Hepatic stellate cell (primary cell): ENCODE results near the gene GSTM2.
"Not testable (repeated sequence)": the region's sequence is repeated elsewhere in the genome, so short reads cannot be mapped to it uniquely, and the experiment has no call there.

Experiments
- DNase-seq: peaks from one replicate; pipeline ENCODE4 v3.0.0; 2011; ENCODE audit warnings: low spot score

The GSTM2 gene

GRCh38 chr1:109644670-109645069 is 23.2 kb upstream of the GSTM2 start:
- no peak for DNase-seq

- DNase-seq = no peak
Observed at GRCh38 chr1:109649491-109649914, 18.4 kb upstream of the GSTM2 start.

DNA sequence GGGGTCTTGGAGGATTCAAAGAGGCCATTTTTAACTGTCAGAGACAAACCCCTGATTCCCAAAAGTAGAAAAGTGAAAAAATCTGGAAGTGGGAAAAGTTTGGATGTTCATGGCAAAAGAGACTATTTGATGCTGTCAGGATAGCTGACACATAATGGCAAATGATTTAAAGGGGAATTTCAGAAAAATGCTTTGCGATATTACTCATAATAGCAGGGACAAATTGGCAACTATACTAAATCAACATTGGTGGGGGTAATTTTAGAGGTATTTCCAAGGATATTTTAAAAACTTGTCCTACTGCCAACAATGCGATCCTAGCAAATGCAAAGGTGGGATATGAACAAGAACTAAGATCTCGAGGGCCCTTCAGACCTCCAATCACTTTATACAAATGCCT is 17.2 kb upstream of the GSTM2 start:
- peak; percentile 60 for DNase-seq

GRCh38 chr1:109652402-109652801 is 15.5 kb upstream of the GSTM2 start:
- DNase-seq = no peak

GRCh38 chr1:109653306-109653705 is 14.6 kb upstream of the GSTM2 start:
- DNase-seq = no peak

- no peak for DNase-seq
Observed at GRCh38 chr1:109654519-109654918, 13.3 kb upstream of the GSTM2 start.

DNA sequence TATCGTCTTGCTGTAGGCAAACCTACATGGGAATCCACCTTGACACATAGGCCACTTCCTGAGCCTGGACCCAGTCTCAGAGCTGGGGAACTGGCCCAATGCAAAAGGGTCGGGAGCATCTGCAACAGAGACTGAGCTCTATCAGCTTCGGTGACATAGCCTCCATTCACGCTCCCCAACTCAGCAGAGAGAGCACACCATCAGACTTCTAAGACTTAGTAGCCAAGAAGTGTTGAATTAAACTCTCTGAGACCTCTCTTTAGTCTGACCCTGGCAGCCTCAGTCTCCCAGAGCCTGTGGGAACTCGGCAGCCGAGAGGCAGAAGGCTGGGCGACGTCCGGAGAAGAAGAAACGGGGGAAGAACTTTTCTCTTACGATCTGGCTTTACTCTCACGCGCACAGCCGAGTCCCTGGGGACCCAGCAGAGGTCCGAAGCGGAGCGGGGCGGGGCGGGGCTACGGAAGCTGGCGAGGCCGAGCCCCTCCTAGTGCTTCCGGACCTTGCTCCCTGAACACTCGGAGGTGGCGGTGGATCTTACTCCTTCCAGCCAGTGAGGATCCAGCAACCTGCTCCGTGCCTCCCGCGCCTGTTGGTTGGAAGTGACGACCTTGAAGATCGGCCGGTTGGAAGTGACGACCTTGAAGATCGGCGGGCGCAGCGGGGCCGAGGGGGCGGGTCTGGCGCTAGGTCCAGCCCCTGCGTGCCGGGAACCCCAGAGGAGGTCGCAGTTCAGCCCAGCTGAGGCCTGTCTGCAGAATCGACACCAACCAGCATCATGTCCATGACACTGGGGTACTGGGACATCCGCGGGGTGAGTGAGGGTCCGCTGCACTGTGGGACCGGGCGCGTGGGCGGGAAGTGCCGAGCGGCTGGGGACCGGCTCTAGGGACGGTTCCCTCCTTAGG is 12.0 kb upstream of the GSTM2 start, which contains the start of gene GSTM4:
GSTM4 (plus strand) TSS at position 485 of the 905 bp plus-strand sequence; CDS start at position 776, 291 bp downstream.
- DNase-seq = peak; percentile 86

GRCh38 chr1:109657395-109657794 is 10.5 kb upstream of the GSTM2 start:
- DNase-seq = no peak

DNA sequence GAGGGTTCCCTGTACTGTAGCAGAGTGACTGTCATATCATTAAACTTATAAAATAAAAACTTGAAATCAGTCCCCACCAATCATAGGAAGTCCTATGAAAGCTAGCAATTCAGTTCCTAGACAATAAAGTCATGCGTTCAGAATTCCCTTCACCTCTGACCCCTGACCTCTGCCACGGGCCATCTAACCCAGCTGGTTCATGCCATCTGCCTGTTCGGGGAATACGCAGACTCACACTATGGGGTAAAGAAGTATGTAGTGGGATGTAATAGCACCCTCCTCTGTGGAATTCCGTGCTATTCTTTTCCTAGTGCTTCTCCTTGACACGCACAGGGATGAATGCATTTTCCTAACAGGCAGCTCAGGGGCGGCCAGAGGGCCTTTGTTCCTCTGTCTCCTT is 9.9 kb upstream of the GSTM2 start:
- no peak for DNase-seq

DNA sequence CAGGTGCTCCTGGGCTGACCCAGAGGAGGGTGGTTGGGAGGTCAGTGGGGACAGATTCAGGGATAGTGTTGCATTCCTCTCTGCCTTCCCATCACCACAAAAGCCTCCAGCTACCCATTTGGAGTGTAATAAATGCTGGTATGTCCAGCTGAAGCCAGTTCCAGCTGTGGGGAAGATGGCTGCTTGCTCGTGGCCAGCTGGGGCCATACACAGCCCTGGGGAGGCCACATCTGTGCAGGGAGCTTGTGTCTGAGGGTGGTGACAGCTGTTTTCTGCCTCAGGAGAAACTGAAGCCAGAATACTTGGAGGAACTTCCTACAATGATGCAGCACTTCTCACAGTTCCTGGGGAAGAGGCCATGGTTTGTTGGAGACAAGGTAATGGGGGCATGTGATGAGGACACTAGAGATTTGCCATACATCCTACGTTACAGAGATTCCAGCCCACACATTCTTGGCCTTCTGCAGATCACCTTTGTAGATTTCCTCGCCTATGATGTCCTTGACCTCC is 9.3 kb upstream of the GSTM2 start:
- no peak for DNase-seq

- no peak for DNase-seq
Observed at GRCh38 chr1:109659145-109659544, 8.7 kb upstream of the GSTM2 start.

DNA sequence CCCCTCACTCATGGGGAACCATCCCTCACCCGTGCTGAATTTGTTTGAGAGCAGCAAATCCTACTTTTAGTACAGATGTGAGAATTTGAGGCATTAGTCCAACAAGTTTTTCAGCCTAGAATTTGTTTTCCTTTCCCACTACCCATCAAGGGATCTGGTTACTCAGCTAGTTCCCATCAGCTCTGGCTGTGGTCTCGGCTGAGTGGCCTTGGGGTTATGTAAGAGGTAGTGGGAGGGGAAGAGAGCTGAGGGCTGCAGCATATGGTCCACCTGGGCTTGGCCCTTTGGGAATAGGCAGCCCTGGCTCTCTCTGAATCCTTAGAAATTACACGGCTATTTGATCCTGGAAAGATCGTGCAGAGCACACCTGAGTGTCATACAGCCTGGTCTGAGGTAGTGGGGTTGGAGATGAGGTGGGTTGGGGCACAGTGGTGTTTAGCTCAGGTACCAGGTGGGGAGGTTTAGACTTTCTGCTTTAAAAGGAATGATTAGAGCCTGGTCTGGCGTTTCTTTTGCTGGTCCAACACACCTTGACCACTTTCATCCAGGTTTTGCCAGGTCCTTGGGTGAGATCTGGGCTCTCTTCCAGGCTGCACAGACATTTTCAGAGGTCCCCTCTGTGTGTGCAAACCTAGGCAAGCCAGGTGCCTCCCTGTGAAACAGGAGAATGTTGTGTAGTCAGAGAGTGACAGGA is 7.7 kb upstream of the GSTM2 start:
- no peak for DNase-seq

DNA sequence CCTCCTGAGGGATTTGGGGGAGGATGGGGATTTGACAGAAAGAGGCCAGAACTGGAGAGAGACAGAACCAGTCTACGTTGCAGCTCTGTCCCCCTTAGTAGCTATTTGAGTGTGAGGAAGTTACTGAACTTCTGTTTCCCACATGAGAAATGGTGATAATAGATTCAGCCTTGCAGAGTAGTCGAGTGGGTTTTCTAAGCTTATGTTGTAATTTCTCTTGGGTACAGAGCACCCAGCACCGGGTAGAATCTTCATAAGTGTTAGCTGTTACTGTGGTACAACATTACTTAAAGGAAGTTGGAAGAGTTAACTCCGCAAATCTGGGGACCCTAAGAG is 7.2 kb upstream of the GSTM2 start:
- DNase-seq = not testable (repeated sequence)

DNA sequence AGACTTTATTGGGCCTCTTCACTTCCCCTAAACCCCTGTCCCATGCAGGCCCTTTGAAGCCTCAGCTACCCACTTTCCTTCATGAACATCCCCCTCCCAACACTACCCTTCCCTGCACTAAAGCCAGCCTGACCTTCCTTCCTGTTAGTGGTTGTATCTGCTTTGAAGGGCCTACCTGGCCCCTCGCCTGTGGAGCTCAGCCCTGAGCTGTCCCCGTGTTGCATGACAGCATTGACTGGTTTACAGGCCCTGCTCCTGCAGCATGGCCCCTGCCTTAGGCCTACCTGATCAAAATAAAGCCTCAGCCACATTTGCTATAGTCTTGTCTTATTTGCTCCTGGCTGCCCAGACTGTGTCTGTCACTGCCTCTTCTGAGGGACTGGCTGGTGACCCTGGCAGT is 6.5 kb upstream of the GSTM2 start:
- no peak for DNase-seq

- DNase-seq = no peak
Observed at GRCh38 chr1:109664671-109665070, 3.2 kb upstream of the GSTM2 start.

DNA sequence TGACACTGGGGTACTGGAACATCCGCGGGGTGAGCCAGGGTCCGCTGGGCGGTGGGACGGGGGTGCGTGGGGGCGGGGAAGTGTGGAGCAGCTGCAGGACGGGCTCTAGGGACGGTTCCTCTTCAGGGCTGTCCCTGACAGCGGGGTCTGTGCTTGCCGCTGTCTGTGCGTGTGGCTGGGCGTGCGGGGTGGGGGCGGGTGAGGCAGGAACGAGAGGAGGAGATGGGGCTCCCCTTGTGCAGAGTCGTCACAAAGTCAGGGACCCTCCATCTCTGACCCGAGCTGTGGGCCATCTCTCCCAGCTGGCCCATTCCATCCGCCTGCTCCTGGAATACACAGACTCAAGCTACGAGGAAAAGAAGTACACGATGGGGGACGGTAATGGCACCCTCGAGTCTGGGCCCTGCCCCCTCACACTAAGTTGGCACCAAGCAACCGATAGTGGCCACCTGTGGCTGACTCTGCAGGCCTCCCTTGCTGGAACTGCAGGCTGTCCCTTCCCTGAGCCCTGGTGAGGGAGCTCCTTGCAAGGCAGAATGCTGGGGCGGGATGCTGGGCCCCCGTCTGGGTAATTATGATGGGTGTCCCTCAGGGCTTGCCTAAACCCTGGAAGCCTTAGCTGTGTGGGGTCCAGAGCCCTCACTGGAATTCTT is 392 bp downstream of the GSTM2 start:
- no peak for DNase-seq

GRCh38 chr1:109669246-109669948 is 1.5 kb downstream of the GSTM2 start:
- DNase-seq = no peak

- DNase-seq = not testable (repeated sequence)
Observed at GRCh38 chr1:109669949-109670302, 2.1 kb downstream of the GSTM2 start.

DNA sequence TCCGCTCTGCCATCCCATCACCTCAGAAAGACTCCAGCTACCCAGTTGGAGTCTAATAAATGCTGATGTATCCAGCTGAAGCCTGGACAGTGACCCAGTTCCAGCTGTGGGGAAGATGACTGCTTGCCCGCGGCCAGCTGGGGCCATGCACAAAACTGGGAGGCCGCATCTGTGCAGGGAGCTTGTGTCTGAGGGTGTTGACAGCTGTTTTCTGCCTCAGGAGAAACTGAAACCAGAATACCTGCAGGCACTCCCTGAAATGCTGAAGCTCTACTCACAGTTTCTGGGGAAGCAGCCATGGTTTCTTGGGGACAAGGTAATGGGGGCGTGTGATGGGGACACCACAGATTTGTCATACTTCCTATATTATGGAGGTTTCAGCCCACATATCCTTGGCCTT is 3.2 kb downstream of the GSTM2 start:
- no peak for DNase-seq

DNA sequence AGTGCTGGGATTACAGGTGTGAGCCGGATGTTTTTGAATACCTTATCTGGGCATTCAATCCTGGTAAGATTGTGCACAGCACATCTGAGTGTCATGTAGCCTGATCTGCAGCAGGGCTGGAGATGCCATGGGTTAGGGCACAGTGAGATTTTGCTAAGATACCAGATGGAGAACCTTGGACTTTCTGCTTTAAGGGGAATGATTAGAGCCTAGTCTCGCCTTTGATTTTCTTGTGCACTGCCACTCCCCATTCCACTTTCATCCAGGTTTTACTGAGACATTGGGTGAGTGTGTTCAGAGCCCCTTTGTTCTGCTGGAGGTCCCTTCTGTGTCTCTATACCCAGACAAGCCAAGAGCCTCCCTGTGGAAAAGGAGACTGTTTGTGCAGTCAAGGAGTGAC is 6.0 kb downstream of the GSTM2 start:
- DNase-seq = not testable (repeated sequence)

- DNase-seq = not testable (repeated sequence)
Observed at GRCh38 chr1:109676683-109677381, 9.0 kb downstream of the GSTM2 start.
